HG03460 (cell line): ENCODE measurements around the gene FLVCR1.
"Not testable (repeated sequence)": the region's sequence is repeated elsewhere in the genome, so short reads cannot be mapped to it uniquely, and the experiment has no call there.

ENCODE experiments used
- ATAC-seq: cut with Tn5 transposase; IDR thresholded peaks from one replicate; pipeline ENCODE4 v1.9.1; 2021; ENCODE audit not compliant: unreplicated experiment

FLVCR1 gene

GRCh38 chr1:212914110-212914509 is 56.0 kb downstream of the FLVCR1 start:
- not testable (repeated sequence) for ATAC-seq

- ATAC-seq: no peak
These were observed 56.7 kb downstream of the FLVCR1 start for GRCh38 chr1:212914789-212915188.

- ATAC-seq: no peak
These were observed 57.4 kb downstream of the FLVCR1 start for GRCh38 chr1:212915245-212916091.

GRCh38 chr1:212916481-212917133 is 58.5 kb downstream of the FLVCR1 start:
- ATAC-seq: no peak

GRCh38 chr1:212917134-212917485 is 59.0 kb downstream of the FLVCR1 start:
- ATAC-seq: no peak

GRCh38 chr1:212917858-212918257 is 59.8 kb downstream of the FLVCR1 start:
- no peak for ATAC-seq

GRCh38 chr1:212918824-212919223 is 60.7 kb downstream of the FLVCR1 start:
- no peak for ATAC-seq

- no peak for ATAC-seq
These were observed 62.2 kb downstream of the FLVCR1 start for GRCh38 chr1:212920246-212920645.

- no peak for ATAC-seq
These were observed 62.8 kb downstream of the FLVCR1 start for GRCh38 chr1:212920896-212921295.

- no peak for ATAC-seq
These were observed 63.9 kb downstream of the FLVCR1 start for GRCh38 chr1:212922016-212922415.

GRCh38 chr1:212926372-212926771 is 68.3 kb downstream of the FLVCR1 start:
- no peak for ATAC-seq

- ATAC-seq: peak; percentile 69
These were observed 70.5 kb downstream of the FLVCR1 start for GRCh38 chr1:212928323-212929291.

- peak; percentile 44 for ATAC-seq
These were observed 73.1 kb downstream of the FLVCR1 start for GRCh38 chr1:212930986-212931678.

- no peak for ATAC-seq
These were observed 75.9 kb downstream of the FLVCR1 start for GRCh38 chr1:212933815-212934471.

GRCh38 chr1:212935387-212935981 is 77.4 kb downstream of the FLVCR1 start:
- no peak for ATAC-seq

- ATAC-seq: no peak
These were observed 79.0 kb downstream of the FLVCR1 start for GRCh38 chr1:212937034-212937433.

- ATAC-seq: no peak
These were observed 80.8 kb downstream of the FLVCR1 start for GRCh38 chr1:212938846-212939245.

- ATAC-seq: no peak
These were observed 83.4 kb downstream of the FLVCR1 start for GRCh38 chr1:212941452-212941851.

- no peak for ATAC-seq
These were observed 84.8 kb downstream of the FLVCR1 start for GRCh38 chr1:212942679-212943392.
